Uterus (tissue), 2 donors: ENCODE results near the gene KCNK6.
"Not testable (repeated sequence)": the region's sequence is repeated elsewhere in the genome, so short reads cannot be mapped to it uniquely, and the experiment has no call there.

Experiments used
- POLR2A ChIP-seq, 2 donors: fragments of 450-650 bp; IDR thresholded peaks; one replicate each; pipeline ENCODE4 v1.6.1; 2016; ENCODE audit warnings: antibody characterized with exemption in 2 of 2, mild to moderate bottlenecking in 1 of 2, moderate library complexity in 1 of 2
- TF ChIP-seq, protein P1 (sequence below), 4 experiments: fragments of 200-600 bp in 2 of 4; fragments of 450-650 bp in 2 of 4; sonication (generic) in 2 of 4; IDR thresholded peaks; one replicate each; pipeline ENCODE4 v1.5.1; 2016 to 2019; ENCODE audit warnings: antibody characterized with exemption in 4 of 4, mild to moderate bottlenecking in 2 of 4, moderate library complexity in 1 of 4

DNA sequence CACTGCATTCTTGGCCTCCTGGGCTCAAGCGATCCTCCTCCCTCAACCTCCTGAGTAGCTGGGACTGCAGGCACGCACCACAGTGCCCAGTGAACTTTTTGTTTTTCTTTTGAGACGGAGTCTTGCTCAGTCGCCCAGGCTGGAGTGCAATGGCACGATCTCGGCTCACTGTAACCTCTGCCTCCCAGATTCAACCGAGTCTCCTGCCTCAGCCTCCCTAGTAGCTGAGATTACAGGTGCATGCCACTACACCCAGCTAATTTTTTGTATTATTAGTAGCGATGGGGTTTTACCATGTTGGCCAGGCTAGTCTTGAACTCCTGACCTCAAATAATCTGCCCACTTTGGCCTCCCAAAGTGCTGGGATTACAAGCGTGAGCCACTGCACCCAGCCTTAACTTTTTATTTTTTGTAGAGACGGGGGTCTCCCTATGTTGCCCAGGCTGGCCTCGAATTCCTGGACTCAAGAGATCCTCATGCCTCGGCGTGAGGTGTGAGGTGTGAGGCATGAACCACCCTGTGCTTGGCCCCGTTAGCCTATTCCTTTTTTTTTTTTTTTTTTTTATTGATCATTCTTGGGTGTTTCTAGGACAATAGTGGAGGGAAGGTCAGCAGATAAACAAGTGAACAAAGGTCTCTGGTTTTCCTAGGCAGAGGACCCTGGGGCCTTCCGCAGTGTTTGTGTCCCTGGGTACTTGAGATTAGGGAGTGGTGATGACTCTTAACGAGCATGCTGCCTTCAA, 43.5 kb downstream of the KCNK6 start:
- TF ChIP-seq POLR2A (IDR thresholded peaks at IDR 0.05), result not testable (repeated sequence)
- TF ChIP-seq, protein P1, sequence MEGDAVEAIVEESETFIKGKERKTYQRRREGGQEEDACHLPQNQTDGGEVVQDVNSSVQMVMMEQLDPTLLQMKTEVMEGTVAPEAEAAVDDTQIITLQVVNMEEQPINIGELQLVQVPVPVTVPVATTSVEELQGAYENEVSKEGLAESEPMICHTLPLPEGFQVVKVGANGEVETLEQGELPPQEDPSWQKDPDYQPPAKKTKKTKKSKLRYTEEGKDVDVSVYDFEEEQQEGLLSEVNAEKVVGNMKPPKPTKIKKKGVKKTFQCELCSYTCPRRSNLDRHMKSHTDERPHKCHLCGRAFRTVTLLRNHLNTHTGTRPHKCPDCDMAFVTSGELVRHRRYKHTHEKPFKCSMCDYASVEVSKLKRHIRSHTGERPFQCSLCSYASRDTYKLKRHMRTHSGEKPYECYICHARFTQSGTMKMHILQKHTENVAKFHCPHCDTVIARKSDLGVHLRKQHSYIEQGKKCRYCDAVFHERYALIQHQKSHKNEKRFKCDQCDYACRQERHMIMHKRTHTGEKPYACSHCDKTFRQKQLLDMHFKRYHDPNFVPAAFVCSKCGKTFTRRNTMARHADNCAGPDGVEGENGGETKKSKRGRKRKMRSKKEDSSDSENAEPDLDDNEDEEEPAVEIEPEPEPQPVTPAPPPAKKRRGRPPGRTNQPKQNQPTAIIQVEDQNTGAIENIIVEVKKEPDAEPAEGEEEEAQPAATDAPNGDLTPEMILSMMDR (IDR thresholded peaks at IDR 0.05), result not testable (repeated sequence)
